ENCODE measurements around the gene LGALS3BP. TPM values are rescaled to one million over a fixed set of nuclear protein-coding genes. Genes with fewer than 3 reads are reported as not detected.

The LGALS3BP gene
- total RNA-seq, 4 donors from 2014 or later: 202 to 2,181 (median 1,427) TPM

DNA sequence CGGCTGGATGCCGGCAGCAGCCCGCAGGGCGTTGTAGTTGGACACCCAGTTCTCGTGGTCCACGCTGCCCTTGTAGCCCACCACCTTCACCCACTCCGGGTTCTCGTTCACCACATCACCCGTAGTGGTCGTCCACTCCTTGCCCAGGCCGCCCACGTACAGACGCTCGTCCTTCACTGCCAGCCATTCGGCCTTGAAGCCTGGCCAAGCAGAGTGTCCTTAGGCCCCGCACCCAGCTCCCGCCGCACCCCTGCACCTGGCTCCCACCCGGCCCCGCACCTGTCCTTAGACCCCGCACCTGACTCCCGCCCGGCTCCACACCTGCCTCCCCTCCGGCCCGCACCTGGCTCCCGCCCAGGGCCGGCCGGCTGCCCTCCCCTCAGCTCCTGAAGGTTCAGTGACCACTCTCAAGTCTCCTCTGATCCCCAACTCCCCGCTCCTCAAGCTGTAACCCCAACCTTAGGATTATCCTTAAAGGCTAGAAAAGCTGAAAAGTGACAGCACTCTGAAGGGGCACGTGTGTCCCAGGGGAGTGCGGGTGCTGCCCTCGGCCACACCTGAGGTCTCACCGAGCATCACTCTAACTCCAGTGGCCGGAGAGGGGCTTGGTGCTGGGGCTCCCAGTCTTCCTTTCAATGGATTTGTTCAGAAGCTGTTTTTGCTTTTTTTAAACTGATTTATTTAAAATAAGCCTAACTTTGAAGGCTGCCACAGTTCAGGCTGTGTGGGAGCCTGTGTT is 15.5 kb upstream of the LGALS3BP start:
- Histone ChIP-seq H3K4me3 (peak overlapping the region in 1 of 4 donors; percentile 2), H3K4me1 (peaks cover 0 to 56% (median 0%) of the 10 kb centered on the region in 4 donors)

DNA sequence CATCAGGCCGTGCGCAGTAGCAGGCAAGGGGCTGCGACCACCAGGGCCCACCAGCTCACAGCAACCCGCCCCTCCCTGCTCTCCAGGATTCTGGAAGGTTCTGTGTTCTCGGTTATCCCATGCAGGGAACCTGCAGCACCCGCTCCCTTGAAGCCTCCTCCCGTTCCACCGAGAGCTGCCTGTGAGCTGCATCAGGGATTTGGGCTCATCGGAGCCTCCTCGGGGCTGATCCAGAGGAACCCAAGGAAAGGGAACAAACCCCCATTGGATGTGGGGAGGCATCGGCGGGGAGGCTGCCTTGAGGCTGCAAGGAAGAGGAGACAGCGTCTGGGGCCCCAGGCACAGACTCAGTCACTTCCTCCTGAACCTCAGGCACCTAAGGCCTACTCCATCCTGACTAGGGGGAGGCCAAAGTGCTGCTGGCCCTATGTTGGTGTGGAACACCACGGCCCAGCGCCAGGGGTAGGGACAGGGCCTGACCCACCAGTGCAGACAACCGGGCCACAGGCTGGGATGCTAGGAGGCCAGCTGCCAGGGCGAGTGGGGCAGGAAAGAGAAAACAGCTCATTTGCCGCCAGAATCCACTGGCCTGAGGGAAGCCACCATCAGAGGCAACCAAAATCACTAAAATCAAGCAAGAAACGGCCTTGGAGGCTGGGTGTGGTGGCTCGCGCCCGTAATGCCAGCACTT is 14.4 kb upstream of the LGALS3BP start:
- H3K4me1 ChIP-seq: peaks cover 0 to 46% (median 0%) of the 10 kb centered on the region in 4 donors

More for the DNA sequence above, 15.5 kb upstream of the LGALS3BP start:
- H3K36me3 ChIP-seq: peaks cover 0 to 66% (median 6%) of the 10 kb centered on the region in 3 donors
- DNase-seq: peak in 2 of 3 donors; percentile 41 to 56
- H3K9me3 ChIP-seq: no peaks in the 10 kb centered on the region
- H3K27ac ChIP-seq: peak overlapping the region in 3 of 4 donors; percentile 70 to 84 (median 80)
- H3K27me3 ChIP-seq: no peaks in the 10 kb centered on the region
- TF ChIP-seq POLR2A (IDR thresholded peaks at IDR 0.05): no peak
- TF ChIP-seq, protein P1, sequence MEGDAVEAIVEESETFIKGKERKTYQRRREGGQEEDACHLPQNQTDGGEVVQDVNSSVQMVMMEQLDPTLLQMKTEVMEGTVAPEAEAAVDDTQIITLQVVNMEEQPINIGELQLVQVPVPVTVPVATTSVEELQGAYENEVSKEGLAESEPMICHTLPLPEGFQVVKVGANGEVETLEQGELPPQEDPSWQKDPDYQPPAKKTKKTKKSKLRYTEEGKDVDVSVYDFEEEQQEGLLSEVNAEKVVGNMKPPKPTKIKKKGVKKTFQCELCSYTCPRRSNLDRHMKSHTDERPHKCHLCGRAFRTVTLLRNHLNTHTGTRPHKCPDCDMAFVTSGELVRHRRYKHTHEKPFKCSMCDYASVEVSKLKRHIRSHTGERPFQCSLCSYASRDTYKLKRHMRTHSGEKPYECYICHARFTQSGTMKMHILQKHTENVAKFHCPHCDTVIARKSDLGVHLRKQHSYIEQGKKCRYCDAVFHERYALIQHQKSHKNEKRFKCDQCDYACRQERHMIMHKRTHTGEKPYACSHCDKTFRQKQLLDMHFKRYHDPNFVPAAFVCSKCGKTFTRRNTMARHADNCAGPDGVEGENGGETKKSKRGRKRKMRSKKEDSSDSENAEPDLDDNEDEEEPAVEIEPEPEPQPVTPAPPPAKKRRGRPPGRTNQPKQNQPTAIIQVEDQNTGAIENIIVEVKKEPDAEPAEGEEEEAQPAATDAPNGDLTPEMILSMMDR (IDR thresholded peaks at IDR 0.05): no peak

DNA sequence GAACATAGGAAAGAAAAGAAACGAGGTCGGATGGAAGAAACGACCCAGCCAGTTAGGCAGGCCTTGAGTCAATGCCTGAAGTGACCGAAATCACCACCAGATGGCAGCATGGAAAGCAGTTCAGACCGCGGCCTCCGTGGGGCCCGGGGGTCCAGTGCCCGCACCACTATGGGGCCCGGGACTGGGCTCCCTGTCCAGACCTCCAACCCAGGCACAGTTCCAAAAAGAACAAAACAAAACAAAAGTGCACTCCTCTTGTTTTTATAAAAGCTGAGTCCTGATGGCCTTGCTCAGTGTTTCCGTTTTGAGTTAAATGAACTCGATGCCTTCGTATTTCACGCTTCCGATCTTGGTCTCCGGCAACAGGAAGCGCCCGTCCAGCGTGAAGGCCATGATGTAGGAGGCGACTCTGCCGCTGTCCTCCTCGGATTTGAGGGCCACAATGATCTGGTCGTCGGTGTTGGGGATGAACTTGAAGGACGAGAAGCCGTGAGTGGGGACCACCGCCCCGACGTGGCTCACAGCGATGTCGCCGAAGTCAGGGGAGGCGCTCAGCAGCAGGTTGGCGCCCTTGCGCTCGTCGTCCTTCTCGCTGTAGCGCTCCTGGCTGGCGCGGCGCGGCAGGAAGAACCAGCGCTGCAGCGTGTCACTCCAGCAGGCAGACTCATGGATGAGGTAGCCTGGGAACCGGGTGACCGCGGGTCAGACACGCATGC is 13.7 kb upstream of the LGALS3BP start:
- Histone ChIP-seq H3K27ac (peak overlapping the region in 1 of 4 donors; percentile 19), H3K27me3 (no peaks in the 10 kb centered on the region), H3K36me3 (peaks cover 0 to 61% (median 6%) of the 10 kb centered on the region in 3 donors), H3K9me3 (no peaks in the 10 kb centered on the region), H3K4me3 (no peak overlapping the region), H3K4me1 (peaks cover 0 to 43% (median 0%) of the 10 kb centered on the region in 4 donors)
- DNase-seq: peak; percentile 49 to 79 (median 73)
- TF ChIP-seq POLR2A (IDR thresholded peaks at IDR 0.05): no peak
- TF ChIP-seq, protein P1 (IDR thresholded peaks at IDR 0.05): peak; percentile 43 to 77 (median 72)

More for the DNA sequence above, 14.4 kb upstream of the LGALS3BP start:
- peak in 1 of 3 donors; percentile 37 for DNase-seq
- peaks cover 0 to 61% (median 6%) of the 10 kb centered on the region in 3 donors for H3K36me3 ChIP-seq
- peak overlapping the region in 2 of 4 donors; percentile 70 to 84 for H3K27ac ChIP-seq
- no peak overlapping the region for H3K4me3 ChIP-seq
- H3K9me3 ChIP-seq: no peaks in the 10 kb centered on the region
- no peaks in the 10 kb centered on the region for H3K27me3 ChIP-seq
- TF ChIP-seq POLR2A (IDR thresholded peaks at IDR 0.05): no peak

DNA sequence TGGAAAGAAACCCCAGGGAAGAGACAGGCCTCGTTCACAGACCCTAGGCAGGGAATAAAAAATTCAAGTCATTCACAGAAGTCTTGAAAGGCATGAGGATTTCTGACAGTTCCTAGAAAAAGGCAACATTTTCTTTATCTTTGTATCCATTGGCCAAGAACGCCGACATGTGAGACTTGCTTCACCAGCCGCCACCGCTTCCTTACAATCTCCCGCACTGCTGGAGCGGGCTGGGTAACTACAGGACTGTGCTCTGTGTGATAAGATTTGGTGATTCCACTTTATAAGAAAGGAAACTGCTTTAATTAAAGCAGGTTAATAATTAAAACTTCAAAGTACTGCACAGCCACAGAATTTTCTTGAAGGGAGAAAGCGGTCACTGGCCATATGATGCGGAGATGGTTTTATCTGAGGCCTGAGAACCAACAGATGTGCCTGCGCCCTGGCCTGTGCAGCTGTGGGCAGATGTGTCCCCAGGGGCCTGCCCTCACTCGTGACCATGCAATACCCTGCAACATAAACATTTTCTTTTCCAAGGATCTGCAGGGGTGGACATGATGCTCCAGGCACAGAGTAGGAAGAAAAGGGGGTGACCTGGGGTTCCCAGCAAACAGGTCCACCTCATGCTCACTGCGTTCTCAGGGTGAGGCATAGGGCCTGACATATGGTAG is 13.0 kb upstream of the LGALS3BP start:
- peaks cover 0 to 60% (median 6%) of the 10 kb centered on the region in 3 donors for H3K36me3 ChIP-seq
- H3K4me1 ChIP-seq: peaks cover 0 to 44% (median 0%) of the 10 kb centered on the region in 4 donors
- DNase-seq: peak in 1 of 3 donors; percentile 34
- no peak for TF ChIP-seq POLR2A (IDR thresholded peaks at IDR 0.05)
- TF ChIP-seq, protein P1 (IDR thresholded peaks at IDR 0.05): no peak
- no peak overlapping the region for H3K27ac ChIP-seq
- H3K9me3 ChIP-seq: no peaks in the 10 kb centered on the region
- H3K4me3 ChIP-seq: no peak overlapping the region
- no peaks in the 10 kb centered on the region for H3K27me3 ChIP-seq

DNA sequence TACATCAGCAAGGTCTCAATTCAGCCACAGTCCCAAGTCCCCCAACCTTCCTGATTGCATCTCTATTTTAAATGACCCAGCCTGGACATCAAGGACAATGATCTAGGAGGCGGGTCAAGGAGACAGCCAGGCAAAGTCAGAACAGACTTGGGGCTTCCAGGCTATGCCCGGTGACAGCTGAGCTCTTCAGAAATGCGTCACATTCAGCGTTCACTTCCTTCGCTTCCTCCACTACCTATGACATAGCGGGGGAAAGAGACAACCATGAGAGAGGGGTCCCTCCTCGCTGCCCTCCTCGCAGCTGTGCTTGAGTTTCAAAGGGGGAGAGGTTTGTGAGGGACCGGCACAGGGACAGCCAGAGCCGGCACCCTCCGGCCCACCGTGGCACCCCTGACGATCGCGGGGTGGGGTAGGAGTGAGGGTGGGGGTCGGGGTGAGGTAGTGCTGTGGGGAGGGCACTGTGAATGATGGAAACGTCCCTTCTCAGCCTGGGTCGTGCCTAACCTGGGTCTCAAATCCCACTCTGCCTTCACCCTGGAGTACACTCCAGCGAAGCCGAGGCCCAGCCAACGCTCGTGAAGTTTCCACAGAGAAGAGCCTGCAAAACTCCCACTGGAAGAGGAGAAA is 12.3 kb upstream of the LGALS3BP start:
- Histone ChIP-seq H3K9me3 (no peaks in the 10 kb centered on the region), H3K4me3 (no peak overlapping the region), H3K36me3 (peaks cover 0 to 53% (median 6%) of the 10 kb centered on the region in 3 donors), H3K27me3 (no peaks in the 10 kb centered on the region), H3K27ac (no peak overlapping the region), H3K4me1 (peaks cover 0 to 43% (median 0%) of the 10 kb centered on the region in 4 donors)
- peak in 2 of 3 donors; percentile 34 to 39 for DNase-seq
- TF ChIP-seq, protein P1 (IDR thresholded peaks at IDR 0.05): no peak
- no peak for TF ChIP-seq POLR2A (IDR thresholded peaks at IDR 0.05)

Data from Peyer's patch (tissue), 4 donors.